K562 (cell line): ENCODE data around the gene SPATA2. TPM values are rescaled to one million over a fixed set of nuclear protein-coding genes. Genes with fewer than 3 reads are reported as not detected.

Experiments used
- FOXM1 ChIP-seq, 2 experiments: fragments of 450-650 bp in 1 of 2; sonication (generic) in 1 of 2; formaldehyde crosslinking in 1 of 2; IDR thresholded peaks; 2 replicates each; pipeline versions ENCODE4 v1.6.1 to v1.9.0; 2017 to 2022; ENCODE audit warnings: low read depth in 2 of 2, mild to moderate bottlenecking in 2 of 2, missing genetic modification reagents in 1 of 2, moderate library complexity in 1 of 2
- KLF13 ChIP-seq: fragments of 450-650 bp; IDR thresholded peaks from 2 replicates; pipeline ENCODE4 v1.6.1; 2016; ENCODE audit warnings: missing genetic modification characterization, low read depth, mild to moderate bottlenecking, missing compliant biosample characterization, moderate library complexity, borderline replicate concordance
- MBD2 ChIP-seq: sonication (generic); IDR thresholded peaks from 2 replicates; pipeline ENCODE4 v1.6.1; 2016; ENCODE audit warnings: low read depth, borderline replicate concordance
- MEF2A ChIP-seq: IDR thresholded peaks from 2 replicates; pipeline ENCODE4 v1.6.1; 2011; ENCODE audit warnings: low read depth, mild to moderate bottlenecking, low read length, moderate library complexity; ENCODE audit not compliant: control insufficient read depth
- NELFE ChIP-seq: IDR thresholded peaks from 2 replicates; pipeline ENCODE4 v1.6.1; 2011; ENCODE audit warnings: mild to moderate bottlenecking; ENCODE audit not compliant: insufficient read depth, insufficient read length
- PATZ1 ChIP-seq: fragments of 250-450 bp; sonication (Bioruptor Pico); IDR thresholded peaks from 2 replicates; pipeline ENCODE4 v1.5.0; 2020; ENCODE audit warnings: mild to moderate bottlenecking, borderline replicate concordance
- RAD21 ChIP-seq, 2 experiments: fragments of 250-450 bp in 1 of 2; fragments of 450-650 bp in 1 of 2; sonication (Bioruptor Pico) in 1 of 2; formaldehyde crosslinking in 1 of 2; IDR thresholded peaks in 1 of 2; conservative IDR thresholded peaks in 1 of 2; 2 replicates each; pipeline versions ENCODE4 v1.4.0 to v1.8.0; 2020 to 2022; ENCODE audit warnings: mild to moderate bottlenecking in 2 of 2, moderate library complexity in 1 of 2
- SRSF7 ChIP-seq: fragments of 200-400 bp; formaldehyde crosslinking; optimal IDR thresholded peaks from 2 replicates; pipeline ENCODE3; 2017; ENCODE audit warnings: mild to moderate bottlenecking, low read depth, low read length
- STAG1 ChIP-seq: sonication (generic); formaldehyde crosslinking; IDR thresholded peaks from 2 replicates; pipeline ENCODE4 v1.5.0; 2020; ENCODE audit warnings: missing genetic modification reagents, borderline replicate concordance
- TCF3 ChIP-seq: sonication (generic); formaldehyde crosslinking; IDR thresholded peaks from 2 replicates; pipeline ENCODE4 v1.4.0; 2020; ENCODE audit warnings: mild to moderate bottlenecking, missing genetic modification reagents
- USF1 ChIP-seq: sonication (generic); formaldehyde crosslinking; IDR thresholded peaks from 2 replicates; pipeline ENCODE4 v1.9.0; 2022; ENCODE audit warnings: mild to moderate bottlenecking, missing genetic modification reagents
- ZNF121 ChIP-seq: sonication (generic); formaldehyde crosslinking; conservative IDR thresholded peaks from 2 replicates; pipeline ENCODE4 v1.8.0; 2022; ENCODE audit warnings: missing genetic modification reagents
- ZNF324 ChIP-seq: fragments of 250-450 bp; sonication (Bioruptor Pico); IDR thresholded peaks from 2 replicates; pipeline ENCODE4 v1.4.0; 2020; ENCODE audit warnings: mild to moderate bottlenecking
- ZNF398 ChIP-seq: fragments of 250-450 bp; sonication (Bioruptor Pico); IDR thresholded peaks from 2 replicates; pipeline ENCODE4 v1.8.0; 2021; ENCODE audit warnings: moderate library complexity, mild to moderate bottlenecking, inconsistent platforms
- ZNF561 ChIP-seq: fragments of 450-650 bp; formaldehyde crosslinking; conservative IDR thresholded peaks from 2 replicates; pipeline ENCODE4 v1.4.0; 2020; ENCODE audit warnings: mild to moderate bottlenecking, moderate library complexity
- ZNF740 ChIP-seq, 3 experiments: fragments of 200-800 bp in 1 of 3; sonication (Bioruptor generic) in 1 of 3; sonication (generic) in 1 of 3; formaldehyde crosslinking in 1 of 3; IDR thresholded peaks; 2 replicates each; pipeline versions ENCODE4 v1.6.1 to v1.8.0; 2016 to 2022; ENCODE audit warnings: mild to moderate bottlenecking in 2 of 3, missing compliant biosample characterization in 2 of 3, missing genetic modification characterization in 2 of 3, missing genetic modification reagents in 1 of 3
- ZNF785 ChIP-seq: fragments of 250-450 bp; sonication (Bioruptor Pico); IDR thresholded peaks from 2 replicates; pipeline ENCODE4 v1.4.0; 2020; ENCODE audit warnings: mild to moderate bottlenecking
- polyA plus RNA-seq, 8 experiments: library from polyadenylated mRNA; depleted of rRNA in 4 of 8; stranded (reverse) in 5 of 8; unstranded in 3 of 8; fragments of >200 nt; fragmentation: Nextera tagmentation in 2 of 8; fragmentation: Illumina TruSeq in 1 of 8; extraction: Ambion mirVana in 2 of 8; extraction: Trizol in 1 of 8; gene quantifications; 2 replicates each; pipeline versions ENCODE4 v1.2.1 to v1.2.3, GENCODE V29; 2011 to 2014; ENCODE audit warnings: inconsistent platforms in 1 of 8, missing spikeins in 1 of 8
- total RNA-seq, 7 experiments: library from RNA; depleted of rRNA in 6 of 7; stranded (reverse); fragments of >200 nt in 6 of 7; fragmentation: Illumina TruSeq in 2 of 7; extraction: Trizol in 2 of 7; gene quantifications; 2 replicates each; pipeline versions ENCODE4 v1.2.1 to v1.2.3, GENCODE V29; 2011 to 2021; ENCODE audit warnings: low replicate concordance in 1 of 7

Gene SPATA2
- total and polyA plus RNA-seq, 9 of the 15 experiments (the other 6 are each of a cell fraction or from before 2014, with no cell fraction given), result 0.46 to 8.2 (median 2.7) TPM

GRCh38 chr20:49916146-49917002 is 1.0 kb upstream of the SPATA2 start (continued):
- TF ChIP-seq PATZ1 (CRISPR knock-in tag) (no peak), ZNF398 (CRISPR knock-in tag) (no peak), MEF2A (0 out of 2 replicates have a peak, but pooled peaks have one; percentile 16), ZNF561 (CRISPR knock-in tag) (no peak), MBD2 (no peak), FOXM1 (IDR thresholded peaks at IDR 0.05; ENCODE audit: low read depth) (no peak), FOXM1 (CRISPR knock-in tag; IDR thresholded peaks at IDR 0.05; ENCODE audit: low read depth) (no peak), RAD21 (CRISPR knock-in tag; conservative IDR thresholded peaks at IDR 0.05 in 1 of 2, IDR thresholded peaks at IDR 0.05 in 1 of 2) (no peak), ZNF324 (CRISPR knock-in tag) (no peak), STAG1 (no peak), SRSF7 (no peak), KLF13 (tag) (no peak), ZNF785 (CRISPR knock-in tag) (no peak), NELFE (no peak), ZNF740 (CRISPR knock-in tag; IDR thresholded peaks at IDR 0.05) (no peak), ZNF740 (tag; IDR thresholded peaks at IDR 0.05) (no peak), TCF3 (CRISPR knock-in tag) (peak; percentile 74), ZNF121 (CRISPR knock-in tag) (no peak), USF1 (CRISPR knock-in tag) (no peak)
